ENCODE measurements around the gene ME3.

ME3 gene

DNA sequence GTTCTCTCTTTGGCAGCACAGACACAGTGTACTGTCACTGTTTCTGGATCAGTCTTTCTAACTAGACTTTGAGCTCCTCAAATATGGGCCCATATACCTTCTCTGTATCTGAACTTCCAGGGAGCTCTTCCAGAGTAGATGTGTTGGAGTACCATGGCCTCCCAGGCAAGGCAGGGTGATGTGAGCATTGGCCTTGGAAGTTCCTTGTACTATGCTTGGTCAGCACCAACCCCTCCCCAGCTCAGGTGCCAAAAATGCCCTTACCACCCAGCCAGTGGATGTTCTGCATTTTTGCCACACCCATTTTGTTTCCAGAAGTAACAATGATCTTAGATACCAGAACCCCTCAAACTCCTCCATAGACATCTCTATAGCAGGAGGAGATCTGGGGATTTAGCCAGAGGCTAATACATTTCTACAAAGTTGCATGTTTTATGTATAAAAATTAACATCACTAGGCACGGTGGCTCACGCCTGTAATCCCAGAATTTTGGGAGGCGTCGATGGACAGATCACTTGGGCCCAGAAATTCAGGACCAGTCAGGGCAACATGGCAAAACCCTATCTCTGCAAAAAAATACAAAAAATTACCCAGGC lies 165.1 kb downstream of the ME3 start:
- Histone ChIP-seq H3K4me3 (IDR thresholded peaks at IDR 0.05; ENCODE audit: insufficient read depth, low read depth, low read length) (no peak overlapping the region), H3K79me2 (ENCODE audit: insufficient read depth, low read depth) (no peaks in the 10 kb centered on the region), H3K27me3 (ENCODE audit: insufficient read depth, low read depth) (no peaks in the 10 kb centered on the region), H3K9ac (no peak overlapping the region), H2AFZ (ENCODE audit: low read depth) (no peak overlapping the region), H4K20me1 (ENCODE audit: insufficient read depth) (no peaks in the 10 kb centered on the region), H3K4me2 (no peak overlapping the region), H3K36me3 (ENCODE audit: insufficient read depth) (no peaks in the 10 kb centered on the region), H3K27ac (no peak overlapping the region), H3K4me1 (ENCODE audit: low read depth, poor library complexity, severe bottlenecking) (peaks cover 10% of the 10 kb centered on the region)
- TF ChIP-seq, protein P1, sequence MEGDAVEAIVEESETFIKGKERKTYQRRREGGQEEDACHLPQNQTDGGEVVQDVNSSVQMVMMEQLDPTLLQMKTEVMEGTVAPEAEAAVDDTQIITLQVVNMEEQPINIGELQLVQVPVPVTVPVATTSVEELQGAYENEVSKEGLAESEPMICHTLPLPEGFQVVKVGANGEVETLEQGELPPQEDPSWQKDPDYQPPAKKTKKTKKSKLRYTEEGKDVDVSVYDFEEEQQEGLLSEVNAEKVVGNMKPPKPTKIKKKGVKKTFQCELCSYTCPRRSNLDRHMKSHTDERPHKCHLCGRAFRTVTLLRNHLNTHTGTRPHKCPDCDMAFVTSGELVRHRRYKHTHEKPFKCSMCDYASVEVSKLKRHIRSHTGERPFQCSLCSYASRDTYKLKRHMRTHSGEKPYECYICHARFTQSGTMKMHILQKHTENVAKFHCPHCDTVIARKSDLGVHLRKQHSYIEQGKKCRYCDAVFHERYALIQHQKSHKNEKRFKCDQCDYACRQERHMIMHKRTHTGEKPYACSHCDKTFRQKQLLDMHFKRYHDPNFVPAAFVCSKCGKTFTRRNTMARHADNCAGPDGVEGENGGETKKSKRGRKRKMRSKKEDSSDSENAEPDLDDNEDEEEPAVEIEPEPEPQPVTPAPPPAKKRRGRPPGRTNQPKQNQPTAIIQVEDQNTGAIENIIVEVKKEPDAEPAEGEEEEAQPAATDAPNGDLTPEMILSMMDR (conservative IDR thresholded peaks at IDR 0.05; ENCODE audit: low read depth, low read length): no peak

DNA sequence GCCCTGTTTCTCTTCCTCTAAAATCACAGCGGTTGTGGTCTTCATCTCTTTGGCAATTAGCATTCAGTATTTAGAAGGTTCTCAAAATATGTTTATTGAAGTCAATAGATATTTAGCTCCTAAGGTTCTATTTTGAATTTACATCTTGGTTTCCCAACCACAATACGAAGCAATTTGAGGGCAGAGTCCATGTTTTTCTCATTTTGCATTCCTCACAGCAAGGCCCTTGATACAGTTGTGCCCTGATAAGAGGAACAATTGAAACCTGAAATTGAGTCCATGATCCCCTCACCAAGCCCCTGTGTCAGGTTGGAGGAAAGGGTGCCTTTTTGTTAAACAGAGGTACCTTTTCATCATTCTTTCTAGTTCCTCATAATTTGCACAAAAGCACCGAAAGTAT lies 166.2 kb downstream of the ME3 start:
- Histone ChIP-seq H3K4me2 (no peak overlapping the region), H3K27ac (no peak overlapping the region), H4K20me1 (ENCODE audit: insufficient read depth) (no peaks in the 10 kb centered on the region), H3K4me3 (IDR thresholded peaks at IDR 0.05; ENCODE audit: insufficient read depth, low read depth, low read length) (no peak overlapping the region), H3K9ac (no peak overlapping the region), H3K27me3 (ENCODE audit: insufficient read depth, low read depth) (no peaks in the 10 kb centered on the region), H3K4me1 (ENCODE audit: low read depth, poor library complexity, severe bottlenecking) (peaks cover 6% of the 10 kb centered on the region), H3K79me2 (ENCODE audit: insufficient read depth, low read depth) (no peaks in the 10 kb centered on the region), H3K36me3 (ENCODE audit: insufficient read depth) (no peaks in the 10 kb centered on the region), H2AFZ (ENCODE audit: low read depth) (no peak overlapping the region)
- TF ChIP-seq, protein P1 (conservative IDR thresholded peaks at IDR 0.05; ENCODE audit: low read depth, low read length): no peak

DNA sequence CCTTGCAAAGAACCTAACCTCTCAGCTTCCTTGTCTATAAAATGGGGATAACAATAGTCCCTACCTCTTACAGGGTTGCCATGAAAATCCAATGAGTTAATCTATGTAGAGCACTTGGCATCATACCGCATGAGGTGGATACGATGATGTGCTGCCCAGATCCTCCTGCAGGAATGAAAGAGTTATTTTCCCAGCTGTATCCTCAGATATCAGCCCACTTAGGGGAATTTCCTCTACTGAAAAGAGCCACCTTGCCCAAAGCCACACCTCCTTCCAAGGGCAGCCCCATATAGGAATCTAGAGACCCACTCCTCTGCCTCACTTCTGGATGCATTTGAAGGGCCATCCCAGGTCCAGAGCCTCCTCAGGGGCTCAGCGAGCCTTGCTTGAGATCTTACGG lies 169.3 kb downstream of the ME3 start:
- TF ChIP-seq, protein P1 (conservative IDR thresholded peaks at IDR 0.05; ENCODE audit: low read depth, low read length): no peak
- H3K27ac ChIP-seq: no peak overlapping the region
- H3K36me3 ChIP-seq (ENCODE audit: insufficient read depth): no peaks in the 10 kb centered on the region
- no peak overlapping the region for H2AFZ ChIP-seq (ENCODE audit: low read depth)
- H3K79me2 ChIP-seq (ENCODE audit: insufficient read depth, low read depth): no peaks in the 10 kb centered on the region
- H3K4me1 ChIP-seq (ENCODE audit: low read depth, poor library complexity, severe bottlenecking): no peaks in the 10 kb centered on the region
- no peak overlapping the region for H3K4me3 ChIP-seq (IDR thresholded peaks at IDR 0.05; ENCODE audit: insufficient read depth, low read depth, low read length)
- no peak overlapping the region for H3K9ac ChIP-seq
- no peaks in the 10 kb centered on the region for H4K20me1 ChIP-seq (ENCODE audit: insufficient read depth)
- no peaks in the 10 kb centered on the region for H3K27me3 ChIP-seq (ENCODE audit: insufficient read depth, low read depth)
- H3K4me2 ChIP-seq: no peak overlapping the region

DNA sequence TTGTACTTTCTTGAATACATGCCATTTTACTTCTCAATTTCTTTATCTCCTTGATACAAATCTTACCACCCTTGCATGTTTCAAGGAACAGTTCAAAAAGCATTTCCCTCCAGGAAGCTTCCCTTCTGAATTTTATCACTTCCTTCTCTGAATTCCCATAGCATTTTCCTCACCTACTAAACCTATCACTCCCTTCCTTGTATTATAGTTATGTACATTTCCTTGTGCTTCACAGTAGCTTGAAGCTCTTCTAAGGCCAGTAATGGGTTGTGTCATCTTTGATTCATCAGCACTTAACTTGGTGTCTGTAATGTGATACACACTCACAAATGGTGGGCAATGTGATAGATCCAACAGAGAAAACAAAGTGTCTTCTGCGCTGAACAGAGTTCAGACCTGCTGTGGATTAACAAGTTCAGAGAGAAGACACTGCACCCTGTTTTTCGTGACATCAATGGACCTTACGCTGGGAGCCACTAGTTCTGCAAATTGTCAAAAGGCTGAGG lies 170.2 kb downstream of the ME3 start:
- no peak overlapping the region for H3K27ac ChIP-seq
- no peaks in the 10 kb centered on the region for H3K36me3 ChIP-seq (ENCODE audit: insufficient read depth)
- H3K79me2 ChIP-seq (ENCODE audit: insufficient read depth, low read depth): no peaks in the 10 kb centered on the region
- H3K27me3 ChIP-seq (ENCODE audit: insufficient read depth, low read depth): no peaks in the 10 kb centered on the region
- H3K4me1 ChIP-seq (ENCODE audit: low read depth, poor library complexity, severe bottlenecking): no peaks in the 10 kb centered on the region
- H3K9ac ChIP-seq: no peak overlapping the region
- H3K4me3 ChIP-seq (IDR thresholded peaks at IDR 0.05; ENCODE audit: insufficient read depth, low read depth, low read length): no peak overlapping the region
- TF ChIP-seq, protein P1 (conservative IDR thresholded peaks at IDR 0.05; ENCODE audit: low read depth, low read length): no peak
- H3K4me2 ChIP-seq: no peak overlapping the region
- no peaks in the 10 kb centered on the region for H4K20me1 ChIP-seq (ENCODE audit: insufficient read depth)
- no peak overlapping the region for H2AFZ ChIP-seq (ENCODE audit: low read depth)
